K562 (cell line): ENCODE data around the gene PDE6D. TPM values are rescaled to one million over a fixed set of nuclear protein-coding genes. Genes with fewer than 3 reads are reported as not detected.

Source experiments
- ATAC-seq: fragments of 200-7000 bp; cut with Tn5 transposase; 3 replicates; pipeline ENCODE4 v1.9.1; 2020; ENCODE audit warnings: moderate library complexity
- BruUV-seq: library from RNA; stranded (reverse); fragments of 400-500 nt; replicated peaks from 2 replicates; lab custom pipeline; 2021; lab: Mats Ljungman, UMichigan
- CTCF ChIA-PET: fragments of 300-600 bp; formaldehyde crosslinking; extraction: SDS; loops from one replicate; lab custom pipeline; 2021; ENCODE audit warnings: low intra/inter-chr PET ratio; lab: Yijun Ruan, JAX
- POLR2A ChIA-PET: fragments of 300-600, 350-650 bp; sonication (Branson Sonifier 250); formaldehyde crosslinking; extraction: SDS; loops from one replicate; lab custom pipeline; 2021; ENCODE audit warnings: antibody characterized with exemption, inconsistent platforms; lab: Yijun Ruan, JAX
- DNase-seq, 4 experiments: peaks; one replicate each; pipeline versions ENCODE4 v3.0.0 to v3.0.0-alpha.2; 2011 to 2018; ENCODE audit warnings: low spot score in 3 of 4, mixed read lengths in 3 of 4; ENCODE audit errors: extremely low read depth in 1 of 4
- FAIRE-seq: peaks from 2 replicates; lab custom pipeline; 2011; peaks lifted over from hg19 to GRCh38; lab: Jason Lieb, UNC
- H2AFZ ChIP-seq: 2 replicates; pipeline ENCODE4 v1.6.0; 2011; ENCODE audit warnings: low read depth, low read length, control low read depth, inconsistent platforms
- H3K27ac ChIP-seq: fragments of 200-600 bp; 3 replicates; pipeline ENCODE4 v1.8.0; 2011; ENCODE audit warnings: low read depth, mild to moderate bottlenecking, control low read depth, inconsistent platforms, low read length, moderate library complexity, mixed read lengths; ENCODE audit errors: extremely low read depth
- H3K27me3 ChIP-seq, 2 experiments: fragments of 300-600 bp in 1 of 2; 2 replicates in 1 of 2; 3 replicates in 1 of 2; pipeline versions ENCODE4 v1.6.0 to v1.8.0; 2011; ENCODE audit warnings: inconsistent platforms in 2 of 2, low read length in 2 of 2, mild to moderate bottlenecking in 1 of 2, mixed read lengths in 1 of 2, moderate library complexity in 1 of 2; ENCODE audit not compliant: control insufficient read depth in 2 of 2, insufficient read depth in 2 of 2
- H3K36me3 ChIP-seq: fragments of 300-600 bp; 3 replicates; pipeline ENCODE4 v1.8.0; 2011; ENCODE audit warnings: mild to moderate bottlenecking, low read length, inconsistent platforms; ENCODE audit not compliant: control insufficient read depth, insufficient read depth
- H3K4me1 ChIP-seq, 2 experiments: fragments of 200-600 bp in 1 of 2; replicated peaks in 1 of 2; 2 replicates in 1 of 2; 3 replicates in 1 of 2; pipeline versions ENCODE4 v1.5.1 to v1.8.0; 2011; ENCODE audit warnings: inconsistent platforms in 2 of 2, low read length in 2 of 2, mild to moderate bottlenecking in 1 of 2, mixed read lengths in 1 of 2, moderate library complexity in 1 of 2; ENCODE audit not compliant: control insufficient read depth in 2 of 2, insufficient read depth in 2 of 2
- H3K4me2 ChIP-seq: 2 replicates; pipeline ENCODE4 v1.6.1; 2011; ENCODE audit warnings: low read length, control low read depth, inconsistent platforms, mixed read lengths; ENCODE audit not compliant: insufficient read depth
- H3K4me3 ChIP-seq: fragments of 200-600 bp; sonication (generic), shearing (Covaris generic); 2 replicates; pipeline ENCODE4 v1.5.1; 2016; ENCODE audit warnings: control low read depth, inconsistent platforms
- H3K79me2 ChIP-seq: fragments of 200-600 bp; 3 replicates; pipeline ENCODE4 v1.8.0; 2011; ENCODE audit warnings: low read length, inconsistent platforms; ENCODE audit not compliant: control insufficient read depth, insufficient read depth
- H3K9ac ChIP-seq, 2 experiments: 2 replicates each; pipeline versions ENCODE4 v1.6.0 to v1.6.1; 2011; ENCODE audit warnings: low read depth in 2 of 2, low read length in 2 of 2, control low read depth in 1 of 2, inconsistent platforms in 1 of 2, mild to moderate bottlenecking in 1 of 2, mixed read lengths in 1 of 2; ENCODE audit not compliant: insufficient read depth in 1 of 2
- H3K9me1 ChIP-seq: one replicate; pipeline ENCODE4 v1.6.0; 2011; ENCODE audit warnings: inconsistent platforms, mild to moderate bottlenecking, low read length, moderate library complexity; ENCODE audit not compliant: control insufficient read depth, insufficient read depth
- H3K9me3 ChIP-seq: replicated peaks from 2 replicates; pipeline ENCODE4 v1.5.1; 2011; ENCODE audit warnings: low read depth, low read length, inconsistent platforms; ENCODE audit not compliant: control insufficient read depth, insufficient read depth
- H4K20me1 ChIP-seq: replicated peaks from 2 replicates; pipeline ENCODE4 v1.6.1; 2011; ENCODE audit warnings: low read length, inconsistent platforms, mixed read lengths; ENCODE audit not compliant: control insufficient read depth, insufficient read depth
- GMEB1 ChIP-seq: fragments of 250-450 bp; sonication (Bioruptor Pico); IDR thresholded peaks from 2 replicates; pipeline ENCODE4 v1.4.0; 2020; ENCODE audit warnings: mild to moderate bottlenecking
- KLF16 ChIP-seq: IDR thresholded peaks from 2 replicates; pipeline ENCODE4 v1.6.1; 2016; ENCODE audit warnings: antibody characterized with exemption
- MYBL2 ChIP-seq, 2 experiments: fragments of 450-650 bp in 1 of 2; sonication (generic) in 1 of 2; formaldehyde crosslinking in 1 of 2; IDR thresholded peaks; 2 replicates each; pipeline versions ENCODE4 v1.6.1 to v1.8.1; 2017 to 2022; ENCODE audit warnings: borderline replicate concordance in 1 of 2, inconsistent platforms in 1 of 2, low read depth in 1 of 2, mild to moderate bottlenecking in 1 of 2, missing genetic modification reagents in 1 of 2, moderate library complexity in 1 of 2
- PBX2 ChIP-seq, 2 experiments: IDR thresholded peaks in 1 of 2; conservative IDR thresholded peaks in 1 of 2; 2 replicates each; pipeline ENCODE4 v1.6.1; 2016; ENCODE audit warnings: low read depth in 2 of 2, mild to moderate bottlenecking in 1 of 2, missing compliant biosample characterization in 1 of 2, missing genetic modification characterization in 1 of 2, moderate library complexity in 1 of 2
- ZC3H4 ChIP-seq: sonication (generic); formaldehyde crosslinking; IDR thresholded peaks from 2 replicates; pipeline ENCODE4 v1.9.0; 2021; ENCODE audit warnings: missing genetic modification reagents, borderline replicate concordance
- ZNF121 ChIP-seq: sonication (generic); formaldehyde crosslinking; conservative IDR thresholded peaks from 2 replicates; pipeline ENCODE4 v1.8.0; 2022; ENCODE audit warnings: missing genetic modification reagents
- ZNF740 ChIP-seq, 3 experiments: fragments of 200-800 bp in 1 of 3; sonication (Bioruptor generic) in 1 of 3; sonication (generic) in 1 of 3; formaldehyde crosslinking in 1 of 3; IDR thresholded peaks; 2 replicates each; pipeline versions ENCODE4 v1.6.1 to v1.8.0; 2016 to 2022; ENCODE audit warnings: mild to moderate bottlenecking in 2 of 3, missing compliant biosample characterization in 2 of 3, missing genetic modification characterization in 2 of 3, missing genetic modification reagents in 1 of 3
- WGBS: fragments of 100-300 bp; shearing (Covaris generic); methylation state at CpG from one replicate; pipeline ENCODE4 v1.1.6; 2016; ENCODE audit warnings: low coverage, mixed read lengths; ENCODE audit not compliant: insufficient coverage; ENCODE audit errors: missing lambda C conversion rate; 5-methylcytosine and 5-hydroxymethylcytosine counted together
- in situ Hi-C: fragments of 300-500 bp; cut with MboI; formaldehyde crosslinking; loops from 4 replicates; pipeline ENCODE4 v1.15.0; 2018; ENCODE audit warnings: inconsistent platforms, mixed read lengths
- intact Hi-C: fragments of 100-400 bp; cut with micrococcal nuclease; formaldehyde crosslinking; loops from 2 replicates; pipeline ENCODE4 v1.14.2; 2022
- polyA plus RNA-seq, 8 experiments: library from polyadenylated mRNA; depleted of rRNA in 4 of 8; stranded (reverse) in 5 of 8; unstranded in 3 of 8; fragments of >200 nt; fragmentation: Nextera tagmentation in 2 of 8; fragmentation: Illumina TruSeq in 1 of 8; extraction: Ambion mirVana in 2 of 8; extraction: Trizol in 1 of 8; gene quantifications; 2 replicates each; pipeline versions ENCODE4 v1.2.1 to v1.2.3, GENCODE V29; 2011 to 2014; ENCODE audit warnings: inconsistent platforms in 1 of 8, missing spikeins in 1 of 8
- total RNA-seq, 7 experiments: library from RNA; depleted of rRNA in 6 of 7; stranded (reverse); fragments of >200 nt in 6 of 7; fragmentation: Illumina TruSeq in 2 of 7; extraction: Trizol in 2 of 7; gene quantifications; 2 replicates each; pipeline versions ENCODE4 v1.2.1 to v1.2.3, GENCODE V29; 2011 to 2021; ENCODE audit warnings: low replicate concordance in 1 of 7

Gene PDE6D
- total and polyA plus RNA-seq, 9 of the 15 experiments (the other 6 are each of a cell fraction or from before 2014, with no cell fraction given), result 0.65 to 11.6 (median 7.0) TPM

- BruUV-seq, result no TSS peak
- Histone ChIP-seq H3K9ac (no peak overlapping the region), H3K36me3 (no peaks in the 10 kb centered on the region), H3K79me2 (no peaks in the 10 kb centered on the region), H3K4me2 (no peak overlapping the region), H3K9me1 (no peaks in the 10 kb centered on the region), H3K4me3 (no peak overlapping the region), H2AFZ (no peak overlapping the region), H3K9me3 (no peaks in the 10 kb centered on the region; the same call in 1 of the 2 replicates), H3K27me3 (peaks cover 0 to 4% of the 10 kb centered on the region in 2 experiments; a peak in 2 of 5 replicates), H3K27ac (no peak overlapping the region), H3K4me1 (no peaks in the 10 kb centered on the region), H4K20me1 (no peaks in the 10 kb centered on the region)
- intact Hi-C loops, result no loop called here
- CTCF ChIA-PET, result no interaction called here
- no peak for ATAC-seq
- POLR2A ChIA-PET, result no interaction called here
- 0% methylated on average over 3 of the region's 3 CpGs for WGBS
- no peak for FAIRE-seq
- TF ChIP-seq ZNF121 (CRISPR knock-in tag) (no peak), KLF16 (no peak), ZNF740 (CRISPR knock-in tag; IDR thresholded peaks at IDR 0.05) (no peak), ZNF740 (tag; IDR thresholded peaks at IDR 0.05) (no peak), GMEB1 (no peak), PBX2 (CRISPR knock-in tag; IDR thresholded peaks at IDR 0.05; ENCODE audit: low read depth) (no peak), PBX2 (tag; conservative IDR thresholded peaks at IDR 0.05; ENCODE audit: low read depth) (no peak), MYBL2 (IDR thresholded peaks at IDR 0.05; ENCODE audit: low read depth) (no peak), MYBL2 (CRISPR knock-in tag; IDR thresholded peaks at IDR 0.05; ENCODE audit: borderline replicate concordance) (no peak), ZC3H4 (CRISPR knock-in tag) (no peak)
- in situ Hi-C loops, result no loop called here
- DNase-seq, result no peak
These were observed 40.8 kb upstream of the PDE6D start for GRCh38 chr2:231821908-231822307.
